Measurements from ENCODE around the gene ZBTB38.

DNA sequence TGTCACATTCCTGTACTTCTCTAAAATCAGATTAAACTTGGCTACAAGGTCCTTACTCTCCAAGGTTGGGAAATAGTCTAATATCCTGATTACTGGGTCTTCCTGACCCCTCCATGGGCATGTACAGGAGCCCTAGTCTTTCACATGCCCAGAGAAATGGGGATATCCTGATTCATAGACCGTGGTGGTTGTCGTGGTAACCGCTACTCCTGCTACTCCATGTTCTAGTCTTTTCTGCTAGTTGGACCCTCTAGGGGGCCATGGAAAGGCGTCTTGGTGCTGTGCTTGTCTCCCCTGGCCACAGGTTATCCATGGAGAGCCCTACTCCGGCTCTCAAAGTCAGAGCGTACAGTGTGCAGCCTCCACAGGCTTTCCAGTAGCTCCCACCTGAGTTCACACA, 13.1 kb upstream of the ZBTB38 start:
- TF ChIP-seq, protein P1, sequence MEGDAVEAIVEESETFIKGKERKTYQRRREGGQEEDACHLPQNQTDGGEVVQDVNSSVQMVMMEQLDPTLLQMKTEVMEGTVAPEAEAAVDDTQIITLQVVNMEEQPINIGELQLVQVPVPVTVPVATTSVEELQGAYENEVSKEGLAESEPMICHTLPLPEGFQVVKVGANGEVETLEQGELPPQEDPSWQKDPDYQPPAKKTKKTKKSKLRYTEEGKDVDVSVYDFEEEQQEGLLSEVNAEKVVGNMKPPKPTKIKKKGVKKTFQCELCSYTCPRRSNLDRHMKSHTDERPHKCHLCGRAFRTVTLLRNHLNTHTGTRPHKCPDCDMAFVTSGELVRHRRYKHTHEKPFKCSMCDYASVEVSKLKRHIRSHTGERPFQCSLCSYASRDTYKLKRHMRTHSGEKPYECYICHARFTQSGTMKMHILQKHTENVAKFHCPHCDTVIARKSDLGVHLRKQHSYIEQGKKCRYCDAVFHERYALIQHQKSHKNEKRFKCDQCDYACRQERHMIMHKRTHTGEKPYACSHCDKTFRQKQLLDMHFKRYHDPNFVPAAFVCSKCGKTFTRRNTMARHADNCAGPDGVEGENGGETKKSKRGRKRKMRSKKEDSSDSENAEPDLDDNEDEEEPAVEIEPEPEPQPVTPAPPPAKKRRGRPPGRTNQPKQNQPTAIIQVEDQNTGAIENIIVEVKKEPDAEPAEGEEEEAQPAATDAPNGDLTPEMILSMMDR (IDR thresholded peaks at IDR 0.05) = no peak
- no peak for TF ChIP-seq POLR2A (IDR thresholded peaks at IDR 0.05)

Data from ovary (tissue), 3 donors.